GM12891 (cell line): ENCODE measurements around the gene LCN15.

Experiments used
- POLR2A ChIP-seq: IDR thresholded peaks from 2 replicates; pipeline ENCODE4 v1.6.1; 2011; ENCODE audit warnings: low read depth, low read length, control low read depth
- POLR2AphosphoS5 ChIP-seq: IDR thresholded peaks from 2 replicates; pipeline ENCODE4 v1.6.1; 2011; ENCODE audit warnings: low read depth, low read length, control low read depth

DNA sequence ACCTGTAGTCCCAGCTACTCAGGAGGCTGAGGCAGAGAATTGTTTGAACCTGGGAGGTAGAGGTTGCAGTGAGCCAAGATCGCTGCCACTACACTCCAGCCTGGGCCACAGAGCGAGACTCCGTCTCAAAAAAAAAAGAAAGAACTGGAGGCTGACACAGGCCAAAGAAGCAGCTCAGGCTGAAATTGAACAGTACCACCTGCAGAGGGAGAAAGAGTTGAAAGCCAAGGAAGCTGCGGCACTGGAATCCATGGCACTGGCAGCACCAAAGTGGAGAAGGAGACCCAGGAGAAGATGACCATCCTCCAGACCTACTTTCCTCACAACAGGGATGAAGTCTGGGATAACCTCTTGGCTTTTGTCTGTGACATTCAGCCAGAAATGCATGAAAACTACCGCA lies 15.5 kb upstream of the LCN15 start:
- TF ChIP-seq POLR2AphosphoS5 = no peak
- no peak for TF ChIP-seq POLR2A
